Measurements from ENCODE around the gene ST8SIA5. TPM values are rescaled to one million over a fixed set of nuclear protein-coding genes. Genes with fewer than 3 reads are reported as not detected.

ST8SIA5 gene
- total RNA-seq, 2 experiments from 2014 or later, result not detected

GRCh38 chr18:46629361-46629760 is 127.5 kb downstream of the ST8SIA5 start:
- Mint-ChIP-seq H3K27me3 (ENCODE audit: low read depth) (no peaks in the 10 kb centered on the region), H3K4me3 (no peak overlapping the region), H3K9me3 (peaks cover 2% of the 10 kb centered on the region), H3K36me3 (ENCODE audit: low read depth) (no peaks in the 10 kb centered on the region), H3K4me1 (ENCODE audit: low read depth) (peaks cover 4% of the 10 kb centered on the region), H3K27ac (no peak overlapping the region)
- no peak for DNase-seq
- CTCF ChIA-PET, result no interaction called here
- intact Hi-C loops (cut with micrococcal nuclease), result no loop called here

GRCh38 chr18:46628206-46628605 is 128.6 kb downstream of the ST8SIA5 start:
- Mint-ChIP-seq H3K9me3 (peaks cover 2% of the 10 kb centered on the region), H3K27me3 (ENCODE audit: low read depth) (no peaks in the 10 kb centered on the region), H3K36me3 (ENCODE audit: low read depth) (no peaks in the 10 kb centered on the region), H3K27ac (no peak overlapping the region), H3K4me3 (no peak overlapping the region), H3K4me1 (ENCODE audit: low read depth) (peaks cover 13% of the 10 kb centered on the region)
- intact Hi-C loops (cut with micrococcal nuclease), result no loop called here
- DNase-seq, result no peak
- CTCF ChIA-PET, result interaction anchor here (0.6 to 0.9 kb wide), 2 partner anchors 9 to 219 kb away, joined by 3 to 4 read pairs; no protein-coding TSS in a partner anchor

GRCh38 chr18:46627136-46627535 is 129.7 kb downstream of the ST8SIA5 start:
- Mint-ChIP-seq H3K27me3 (ENCODE audit: low read depth) (no peaks in the 10 kb centered on the region), H3K9me3 (peaks cover 2% of the 10 kb centered on the region), H3K27ac (no peak overlapping the region), H3K4me3 (no peak overlapping the region), H3K36me3 (ENCODE audit: low read depth) (no peaks in the 10 kb centered on the region), H3K4me1 (ENCODE audit: low read depth) (peaks cover 17% of the 10 kb centered on the region)
- no peak for DNase-seq
- CTCF ChIA-PET, result no interaction called here
- intact Hi-C loops (cut with micrococcal nuclease), result no loop called here

GRCh38 chr18:46625069-46625468 is 131.8 kb downstream of the ST8SIA5 start:
- no peak for DNase-seq
- intact Hi-C loops (cut with micrococcal nuclease), result no loop called here

GRCh38 chr18:46624127-46624526 is 132.7 kb downstream of the ST8SIA5 start:
- DNase-seq, result peak; percentile 51
- CTCF ChIA-PET, result interaction anchor here (1.1 to 4.1 kb wide), 3 partner anchors 34 to 475 kb away, joined by 3 to 25 read pairs (median 6); partner anchors contain the start of gene LOXHD1
- H3K4me1 Mint-ChIP-seq (ENCODE audit: low read depth), result peaks cover 27% of the 10 kb centered on the region
- no peak overlapping the region for H3K4me3 Mint-ChIP-seq
- H3K36me3 Mint-ChIP-seq (ENCODE audit: low read depth), result no peaks in the 10 kb centered on the region
- H3K27me3 Mint-ChIP-seq (ENCODE audit: low read depth), result no peaks in the 10 kb centered on the region
- peak overlapping the region; percentile 71 for H3K27ac Mint-ChIP-seq
- intact Hi-C loops (cut with micrococcal nuclease), result loop anchor here (5.0 kb wide), 1 partner anchor 293 kb away; the partner anchor contains the start of genes KATNAL2 and PIAS2
- H3K9me3 Mint-ChIP-seq, result no peaks in the 10 kb centered on the region

More at GRCh38 chr18:46625069-46625468, 131.8 kb downstream of the ST8SIA5 start:
- CTCF ChIA-PET, result interaction anchor here (4.1 kb wide), 1 partner anchor 33 kb away, joined by 25 read pairs; the partner anchor contains the start of gene LOXHD1
- Mint-ChIP-seq H3K9me3 (no peaks in the 10 kb centered on the region), H3K4me1 (ENCODE audit: low read depth) (peaks cover 27% of the 10 kb centered on the region), H3K27me3 (ENCODE audit: low read depth) (no peaks in the 10 kb centered on the region), H3K4me3 (no peak overlapping the region), H3K36me3 (ENCODE audit: low read depth) (no peaks in the 10 kb centered on the region), H3K27ac (no peak overlapping the region)

GRCh38 chr18:46623541-46623940 is 133.3 kb downstream of the ST8SIA5 start:
- CTCF ChIA-PET, result interaction anchor here (0.8 to 4.1 kb wide), 11 partner anchors 8 to 474 kb away, joined by 3 to 25 read pairs (median 4); partner anchors contain the start of gene LOXHD1
- peak; percentile 71 for DNase-seq
- Mint-ChIP-seq H3K27ac (peak overlapping the region; percentile 71), H3K36me3 (ENCODE audit: low read depth) (no peaks in the 10 kb centered on the region), H3K4me1 (ENCODE audit: low read depth) (peaks cover 27% of the 10 kb centered on the region), H3K27me3 (ENCODE audit: low read depth) (no peaks in the 10 kb centered on the region), H3K4me3 (no peak overlapping the region), H3K9me3 (no peaks in the 10 kb centered on the region)
- intact Hi-C loops (cut with micrococcal nuclease), result loop anchor here (1.0 to 5.0 kb wide), 4 partner anchors 294 to 475 kb away; partner anchors contain the start of genes KATNAL2 and PIAS2

GRCh38 chr18:46622999-46623398 is 133.9 kb downstream of the ST8SIA5 start:
- intact Hi-C loops (cut with micrococcal nuclease), result loop anchor here (1.0 to 5.0 kb wide), 4 partner anchors 294 to 475 kb away; partner anchors contain the start of genes KATNAL2 and PIAS2
- no peaks in the 10 kb centered on the region for H3K36me3 Mint-ChIP-seq (ENCODE audit: low read depth)
- H3K4me3 Mint-ChIP-seq, result no peak overlapping the region
- no peaks in the 10 kb centered on the region for H3K9me3 Mint-ChIP-seq
- peak overlapping the region; percentile 71 for H3K27ac Mint-ChIP-seq
- H3K4me1 Mint-ChIP-seq (ENCODE audit: low read depth), result peaks cover 27% of the 10 kb centered on the region
- CTCF ChIA-PET, result interaction anchor here (0.7 to 4.1 kb wide), 13 partner anchors 9 to 474 kb away, joined by 3 to 25 read pairs (median 4); partner anchors contain the start of gene LOXHD1
- DNase-seq, result no peak
- no peaks in the 10 kb centered on the region for H3K27me3 Mint-ChIP-seq (ENCODE audit: low read depth)

GRCh38 chr18:46622451-46622850 is 134.4 kb downstream of the ST8SIA5 start:
- Mint-ChIP-seq H3K27ac (no peak overlapping the region), H3K4me1 (ENCODE audit: low read depth) (peaks cover 27% of the 10 kb centered on the region), H3K9me3 (no peaks in the 10 kb centered on the region), H3K4me3 (no peak overlapping the region), H3K27me3 (ENCODE audit: low read depth) (no peaks in the 10 kb centered on the region), H3K36me3 (ENCODE audit: low read depth) (no peaks in the 10 kb centered on the region)
- DNase-seq, result no peak
- CTCF ChIA-PET, result interaction anchor here (0.6 to 4.1 kb wide), 11 partner anchors 9 to 473 kb away, joined by 3 to 25 read pairs (median 4); partner anchors contain the start of gene LOXHD1
- intact Hi-C loops (cut with micrococcal nuclease), result loop anchor here (5.0 kb wide), 1 partner anchor 295 kb away; the partner anchor contains the start of genes KATNAL2 and PIAS2

GRCh38 chr18:46621871-46622270 is 135.0 kb downstream of the ST8SIA5 start:
- no peaks in the 10 kb centered on the region for H3K27me3 Mint-ChIP-seq (ENCODE audit: low read depth)
- DNase-seq, result no peak
- peaks cover 27% of the 10 kb centered on the region for H3K4me1 Mint-ChIP-seq (ENCODE audit: low read depth)
- no peak overlapping the region for H3K27ac Mint-ChIP-seq
- H3K9me3 Mint-ChIP-seq, result no peaks in the 10 kb centered on the region
- intact Hi-C loops (cut with micrococcal nuclease), result loop anchor here (5.0 kb wide), 1 partner anchor 295 kb away; the partner anchor contains the start of genes KATNAL2 and PIAS2
- no peaks in the 10 kb centered on the region for H3K36me3 Mint-ChIP-seq (ENCODE audit: low read depth)
- CTCF ChIA-PET, result interaction anchor here (0.6 to 4.1 kb wide), 9 partner anchors 9 to 472 kb away, joined by 3 to 25 read pairs (median 6); partner anchors contain the start of gene LOXHD1
- H3K4me3 Mint-ChIP-seq, result no peak overlapping the region

GRCh38 chr18:46621111-46621766 is 135.6 kb downstream of the ST8SIA5 start:
- DNase-seq, result no peak
- Mint-ChIP-seq H3K27ac (no peak overlapping the region), H3K36me3 (ENCODE audit: low read depth) (no peaks in the 10 kb centered on the region), H3K4me3 (no peak overlapping the region), H3K4me1 (ENCODE audit: low read depth) (peaks cover 27% of the 10 kb centered on the region), H3K9me3 (no peaks in the 10 kb centered on the region), H3K27me3 (ENCODE audit: low read depth) (no peaks in the 10 kb centered on the region)
- intact Hi-C loops (cut with micrococcal nuclease), result loop anchor here (5.0 kb wide), 1 partner anchor 296 kb away; the partner anchor contains the start of genes KATNAL2 and PIAS2
- CTCF ChIA-PET, result interaction anchor here (0.7 to 2.6 kb wide), 3 partner anchors 37 to 448 kb away, joined by 6 to 9 read pairs (median 7); a partner anchor contains a TSS

- Mint-ChIP-seq H3K4me3 (no peak overlapping the region), H3K9me3 (no peaks in the 10 kb centered on the region), H3K36me3 (ENCODE audit: low read depth) (no peaks in the 10 kb centered on the region), H3K27me3 (ENCODE audit: low read depth) (no peaks in the 10 kb centered on the region), H3K27ac (no peak overlapping the region), H3K4me1 (ENCODE audit: low read depth) (peaks cover 25% of the 10 kb centered on the region)
- intact Hi-C loops (cut with micrococcal nuclease), result no loop called here
- CTCF ChIA-PET, result no interaction called here
- no peak for DNase-seq
Observed at GRCh38 chr18:46619559-46619958, 137.3 kb downstream of the ST8SIA5 start.

Measured in activated naive CD4-positive, alpha-beta T cell treated with anti-CD3 and anti-CD28 coated beads for 36 hours (primary cell).